Urinary bladder (tissue), 4 donors: ENCODE results near the gene TOLLIP. TPM values are rescaled to one million over a fixed set of nuclear protein-coding genes. Genes with fewer than 3 reads are reported as not detected.
"Not testable (repeated sequence)": the region's sequence is repeated elsewhere in the genome, so short reads cannot be mapped to it uniquely, and the experiment has no call there.

Experiments
- DNase-seq: peaks from one replicate; pipeline ENCODE4 v3.0.0-alpha.2; 2015; ENCODE audit errors: extremely low spot score
- H3K27ac ChIP-seq: one replicate; pipeline ENCODE4 v1.5.1; 2013; ENCODE audit warnings: low read depth, mild to moderate bottlenecking, moderate library complexity
- H3K36me3 ChIP-seq: one replicate; pipeline ENCODE4 v1.6.1; 2013; ENCODE audit warnings: mild to moderate bottlenecking, moderate library complexity; ENCODE audit not compliant: insufficient read depth
- H3K4me1 ChIP-seq: one replicate; pipeline ENCODE4 v1.6.1; 2013; ENCODE audit warnings: mild to moderate bottlenecking, moderate library complexity; ENCODE audit not compliant: insufficient read depth
- H3K4me3 ChIP-seq: one replicate; pipeline ENCODE4 v1.5.1; 2013; ENCODE audit warnings: low read depth, low read length
- WGBS: extraction: QIAGEN DNeasy Blood & Tissue Kit; methylation state at CpG from one replicate; pipeline ENCODE4 v1.1.7; 2013; 5-methylcytosine and 5-hydroxymethylcytosine counted together
- polyA plus RNA-seq: library from polyadenylated mRNA; stranded (reverse); fragments of 200-250 nt; gene quantifications from one replicate; pipeline ENCODE4 v1.2.3, GENCODE V29; 2013
- total RNA-seq: library from RNA; depleted of rRNA; stranded (reverse); fragments of >200 nt; gene quantifications from one replicate; pipeline ENCODE4 v1.2.3, GENCODE V29; 2014
- donor health status: healthy with polysubstance abuse.
- donor health status: healthy.

The TOLLIP gene
- total and polyA plus RNA-seq, 2 donors = 13.6 to 53.4 TPM

DNA sequence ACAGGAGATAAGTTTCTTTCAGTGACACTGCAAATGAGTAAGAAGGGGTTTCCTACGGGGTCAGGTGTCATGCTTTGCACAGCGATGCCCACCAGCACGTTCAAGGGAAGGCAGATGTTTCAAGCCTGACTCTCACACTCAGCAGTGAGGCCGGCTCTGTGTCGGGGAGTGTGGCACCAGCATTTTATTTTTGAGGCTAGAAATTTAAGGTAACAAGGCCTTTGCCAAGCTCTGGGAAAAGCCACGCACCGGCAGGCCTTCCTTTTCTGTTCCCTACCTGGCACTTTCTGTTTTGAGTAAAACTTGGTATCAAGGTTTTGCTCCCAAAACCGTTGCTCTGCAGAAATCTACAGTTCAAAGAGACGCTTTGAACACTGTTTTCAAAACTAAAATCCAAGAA is 38.0 kb downstream of the TOLLIP start:
- Histone ChIP-seq H3K4me3 (no peak overlapping the region), H3K36me3 (peaks cover 2% of the 10 kb centered on the region), H3K4me1 (no peaks in the 10 kb centered on the region), H3K27ac (no peak overlapping the region)
- 66% methylated on average over 9 of the region's 9 CpGs for WGBS
- DNase-seq = no peak

GRCh38 chr11:1271002-1271401 is 38.4 kb downstream of the TOLLIP start:
- 42% methylated on average over 13 of the region's 13 CpGs for WGBS
- no peaks in the 10 kb centered on the region for H3K36me3 ChIP-seq

GRCh38 chr11:1270476-1270875 is 39.0 kb downstream of the TOLLIP start:
- Histone ChIP-seq H3K36me3 (no peaks in the 10 kb centered on the region), H3K4me1 (no peaks in the 10 kb centered on the region), H3K27ac (no peak overlapping the region), H3K4me3 (no peak overlapping the region)
- no peak for DNase-seq
- WGBS = 90% methylated on average over 10 of the region's 10 CpGs

More at GRCh38 chr11:1271002-1271401, 38.4 kb downstream of the TOLLIP start:
- no peak overlapping the region for H3K4me3 ChIP-seq
- no peak overlapping the region for H3K27ac ChIP-seq
- no peak for DNase-seq
- H3K4me1 ChIP-seq = no peaks in the 10 kb centered on the region

DNA sequence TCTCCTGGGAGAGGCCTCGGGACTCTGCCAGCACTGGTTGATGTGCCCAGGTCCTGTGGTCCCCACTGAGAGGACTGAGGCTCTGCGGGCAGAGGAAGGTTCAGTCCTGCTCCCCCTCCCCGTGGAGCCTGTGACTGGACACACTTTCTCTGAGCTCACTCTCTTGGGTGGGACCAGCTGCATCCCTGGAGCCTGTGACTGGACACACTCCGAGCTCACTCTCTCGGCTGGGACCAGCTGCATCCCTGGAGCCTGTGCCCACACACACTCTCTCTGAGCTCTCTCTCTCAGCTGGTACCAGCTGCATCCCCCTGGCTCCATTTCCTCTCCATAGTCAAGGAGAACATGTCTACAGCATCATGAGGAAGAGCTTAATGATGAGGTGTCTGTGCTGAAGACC is 39.5 kb downstream of the TOLLIP start:
- no peak overlapping the region for H3K27ac ChIP-seq
- 86% methylated on average over 5 of the region's 5 CpGs for WGBS

DNA sequence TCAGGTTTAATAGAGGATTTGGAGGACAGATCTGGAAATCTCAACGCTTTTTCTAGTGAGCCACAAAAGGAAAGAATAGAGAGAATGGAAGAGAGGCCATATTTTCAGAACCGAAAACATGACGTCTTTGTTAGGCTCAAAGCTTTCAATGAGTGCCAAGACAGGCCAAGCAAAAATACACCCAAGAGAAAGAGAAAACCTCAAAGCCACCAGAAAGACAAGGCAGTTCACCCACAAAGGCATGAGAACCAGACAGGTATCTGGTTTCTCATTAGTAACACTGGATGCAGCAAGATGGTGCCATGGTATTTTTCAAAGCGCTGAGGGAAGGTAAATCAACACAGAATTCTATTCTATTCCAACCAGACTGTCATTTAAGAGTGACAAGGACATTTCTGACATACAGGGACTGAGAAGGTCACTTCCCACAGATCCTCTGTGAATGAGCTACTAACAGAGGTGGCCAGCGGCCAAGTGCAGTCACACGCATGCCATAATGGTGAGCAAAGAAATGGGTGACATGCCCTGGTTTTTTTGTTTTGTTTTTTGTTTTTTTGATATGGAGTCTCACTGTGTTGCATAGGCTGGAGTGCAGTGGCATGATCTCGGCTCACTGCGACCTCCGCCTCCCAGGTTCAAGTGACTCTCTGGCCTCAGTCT is 41.9 kb downstream of the TOLLIP start:
- H3K4me3 ChIP-seq = no peak overlapping the region
- 90% methylated on average over 9 of the region's 9 CpGs for WGBS
- H3K36me3 ChIP-seq = no peaks in the 10 kb centered on the region
- H3K27ac ChIP-seq = no peak overlapping the region
- H3K4me1 ChIP-seq = no peaks in the 10 kb centered on the region
- DNase-seq = no peak

More for the DNA sequence above, 39.5 kb downstream of the TOLLIP start:
- no peak for DNase-seq
- no peaks in the 10 kb centered on the region for H3K4me1 ChIP-seq
- no peak overlapping the region for H3K4me3 ChIP-seq
- H3K36me3 ChIP-seq = no peaks in the 10 kb centered on the region

DNA sequence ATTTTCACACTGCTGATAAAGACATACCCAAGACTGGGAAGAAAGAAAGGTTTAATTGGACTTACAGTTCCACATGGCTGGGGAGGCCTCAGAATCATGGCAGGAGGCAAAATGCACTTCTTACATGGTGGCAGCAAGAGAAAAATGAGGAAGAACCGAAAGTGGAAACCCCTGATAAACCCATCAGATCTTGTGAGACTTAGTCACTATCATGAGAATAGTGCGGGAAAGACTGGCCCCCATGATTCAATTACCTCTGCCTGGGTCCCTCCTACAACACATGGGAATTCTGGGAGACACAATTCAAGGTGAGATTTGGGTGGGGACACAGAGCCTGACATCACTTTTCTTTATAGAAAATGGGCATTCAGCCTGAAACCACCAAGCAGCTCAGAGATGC is 42.5 kb downstream of the TOLLIP start:
- H3K27ac ChIP-seq = not testable (repeated sequence)
- 87% methylated on average over 2 of the region's 2 CpGs for WGBS

DNA sequence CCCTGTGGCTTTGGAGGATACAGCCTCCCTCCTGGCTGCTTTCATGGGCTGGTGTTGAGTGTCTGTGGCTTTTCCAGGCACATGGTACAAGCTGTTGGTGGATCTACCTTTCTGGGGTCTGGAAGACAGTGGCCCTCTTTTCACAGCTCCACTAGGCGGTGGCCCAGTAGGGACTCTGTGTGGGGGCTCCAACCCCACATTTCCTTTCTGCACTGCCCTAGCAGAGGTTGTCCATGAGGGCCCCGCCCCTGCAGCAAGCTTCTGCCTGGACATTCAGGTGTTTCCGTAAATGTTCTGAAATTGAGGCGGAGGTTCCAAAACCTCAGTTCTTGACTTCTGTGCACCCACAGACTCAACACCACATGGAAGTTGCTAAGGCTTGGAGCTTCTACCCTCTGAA is 44.0 kb downstream of the TOLLIP start:
- not testable (repeated sequence) for DNase-seq, H3K27ac ChIP-seq, H3K4me1 ChIP-seq, H3K4me3 ChIP-seq, H3K36me3 ChIP-seq
- 97% methylated on average over 4 of the region's 4 CpGs for WGBS

More for the DNA sequence above, 42.5 kb downstream of the TOLLIP start:
- not testable (repeated sequence) for DNase-seq, H3K4me3 ChIP-seq, H3K4me1 ChIP-seq, H3K36me3 ChIP-seq

DNA sequence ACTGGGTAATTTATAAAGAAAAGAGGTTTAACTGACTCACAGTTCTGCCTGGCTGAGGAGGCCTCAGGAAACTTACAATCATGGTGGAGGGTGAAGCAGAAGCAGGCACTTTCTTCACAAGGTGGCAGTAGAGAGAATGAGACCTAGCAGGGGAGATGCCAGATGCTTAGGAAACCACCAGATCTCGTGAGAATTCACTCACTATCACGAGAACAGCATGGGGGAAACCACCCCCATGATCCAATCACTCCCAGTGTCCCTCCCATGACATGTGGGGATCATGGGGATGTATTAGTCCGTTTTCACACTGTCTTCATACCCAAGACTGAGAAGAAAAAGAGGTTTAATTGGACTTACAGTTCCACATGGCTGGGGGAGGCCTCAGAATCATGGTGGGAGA is 45.0 kb downstream of the TOLLIP start:
- 25% methylated on average over 3 of the region's 3 CpGs for WGBS
- DNase-seq, H3K36me3 ChIP-seq, H3K27ac ChIP-seq, H3K4me3 ChIP-seq, H3K4me1 ChIP-seq: not testable (repeated sequence)

DNA sequence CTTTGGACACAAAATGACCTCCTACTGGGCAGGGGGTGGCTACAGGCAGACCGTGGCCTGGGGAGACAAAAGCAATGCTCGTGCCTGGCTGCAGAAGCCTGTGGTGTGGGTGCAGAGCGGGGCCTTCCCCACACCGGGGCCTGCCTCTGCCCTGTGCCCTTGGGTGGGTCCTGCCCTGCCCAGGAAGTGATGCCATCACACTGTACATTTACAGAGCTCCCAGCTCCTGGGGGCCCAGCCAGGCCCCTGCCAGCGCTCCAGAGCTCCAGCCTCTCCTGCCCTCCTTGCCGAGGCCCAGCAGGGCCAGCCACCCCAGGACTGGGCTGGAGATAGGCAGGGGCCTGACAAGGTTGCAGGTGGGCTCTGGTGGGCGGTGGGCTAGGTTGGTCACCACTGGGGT is 46.4 kb downstream of the TOLLIP start:
- no peak for DNase-seq
- Histone ChIP-seq H3K36me3 (no peaks in the 10 kb centered on the region), H3K4me3 (no peak overlapping the region), H3K27ac (no peak overlapping the region), H3K4me1 (no peaks in the 10 kb centered on the region)
- 46% methylated on average over 7 of the region's 7 CpGs for WGBS

DNA sequence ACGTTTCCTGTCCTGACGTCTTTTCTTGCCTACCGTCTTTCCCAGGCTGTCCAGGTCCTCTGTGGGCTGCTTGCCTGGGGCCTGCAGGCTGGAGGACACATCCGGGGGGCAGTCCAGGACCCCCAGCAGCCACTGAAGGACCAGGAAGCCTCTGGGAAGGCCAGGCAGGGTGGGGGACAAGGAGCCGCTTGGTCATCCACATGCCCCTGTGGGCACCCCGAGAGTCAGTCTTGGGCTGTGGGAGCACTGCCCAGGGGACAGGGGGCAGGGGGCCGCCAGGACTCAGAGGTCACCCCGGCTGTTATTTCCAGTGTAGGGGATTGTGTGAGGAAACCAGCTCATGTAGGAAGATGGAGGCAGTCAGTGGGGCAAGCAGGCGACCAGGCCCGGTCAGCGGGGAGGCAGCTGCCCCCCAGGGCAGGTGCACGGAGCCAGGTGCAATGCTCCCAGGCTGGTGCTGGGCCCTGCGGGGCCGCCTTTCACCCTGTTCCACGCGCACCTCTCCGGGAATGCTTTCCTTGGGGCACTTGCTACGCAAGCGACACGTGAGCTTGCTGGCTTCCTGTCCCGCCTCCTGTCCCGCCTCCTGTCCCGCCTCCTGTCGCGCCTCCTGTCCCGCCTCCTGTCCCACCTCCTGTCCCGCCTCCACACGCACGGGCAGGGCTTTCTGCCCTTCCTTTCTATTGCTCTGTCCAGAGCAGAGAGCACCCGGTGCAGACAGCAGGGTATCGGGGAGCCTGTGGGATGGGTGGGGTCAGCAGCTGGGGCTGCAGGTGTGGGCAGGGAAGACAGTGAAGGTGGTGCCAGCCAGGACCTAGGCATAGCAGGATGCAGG is 47.0 kb downstream of the TOLLIP start:
- no peaks in the 10 kb centered on the region for H3K36me3 ChIP-seq
- peak overlapping the region; percentile 40 for H3K4me3 ChIP-seq
- WGBS = 11% methylated on average over 31 of the region's 31 CpGs
- H3K27ac ChIP-seq = peak overlapping the region; percentile 72
- no peaks in the 10 kb centered on the region for H3K4me1 ChIP-seq
- DNase-seq = peak; percentile 76

DNA sequence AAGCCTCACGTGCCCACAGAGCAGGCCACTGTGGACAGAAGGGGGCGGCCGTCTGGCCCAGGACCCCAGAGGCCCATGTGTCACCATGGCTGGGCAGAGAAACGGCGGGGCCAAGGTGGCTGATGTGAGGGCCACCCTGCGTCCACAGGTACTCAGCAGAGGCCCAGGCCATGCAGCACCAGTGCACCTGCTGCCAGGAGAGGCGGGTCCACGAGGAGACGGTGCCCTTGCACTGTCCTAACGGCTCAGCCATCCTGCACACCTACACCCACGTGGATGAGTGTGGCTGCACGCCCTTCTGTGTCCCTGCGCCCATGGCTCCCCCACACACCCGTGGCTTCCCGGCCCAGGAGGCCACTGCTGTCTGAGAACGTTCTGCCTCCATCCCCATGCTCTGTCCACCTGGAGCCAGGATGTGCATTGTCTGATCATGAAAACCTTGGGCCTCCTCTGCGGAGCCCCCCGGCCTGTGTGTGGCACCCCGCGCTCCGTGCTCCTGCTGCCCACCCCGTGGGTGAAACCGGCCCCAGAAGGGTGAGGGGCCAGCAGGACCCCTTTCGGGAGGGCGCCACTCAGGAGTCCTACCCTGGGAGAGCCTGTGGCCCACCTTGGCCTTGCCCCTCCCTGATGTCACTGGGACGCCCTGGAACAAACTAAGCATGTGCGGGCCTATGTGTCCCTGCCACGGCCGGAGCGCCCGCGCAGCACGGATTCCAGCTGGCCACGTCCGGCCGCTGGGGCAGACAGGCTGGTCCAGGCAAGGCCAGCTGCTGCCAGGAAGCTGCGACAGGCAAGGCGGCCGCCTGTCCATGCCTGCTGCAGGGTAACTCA is 48.0 kb downstream of the TOLLIP start:
- WGBS = 89% methylated on average over 39 of the region's 39 CpGs
- Histone ChIP-seq H3K27ac (no peak overlapping the region), H3K36me3 (no peaks in the 10 kb centered on the region), H3K4me3 (no peak overlapping the region), H3K4me1 (no peaks in the 10 kb centered on the region)
- DNase-seq = no peak

DNA sequence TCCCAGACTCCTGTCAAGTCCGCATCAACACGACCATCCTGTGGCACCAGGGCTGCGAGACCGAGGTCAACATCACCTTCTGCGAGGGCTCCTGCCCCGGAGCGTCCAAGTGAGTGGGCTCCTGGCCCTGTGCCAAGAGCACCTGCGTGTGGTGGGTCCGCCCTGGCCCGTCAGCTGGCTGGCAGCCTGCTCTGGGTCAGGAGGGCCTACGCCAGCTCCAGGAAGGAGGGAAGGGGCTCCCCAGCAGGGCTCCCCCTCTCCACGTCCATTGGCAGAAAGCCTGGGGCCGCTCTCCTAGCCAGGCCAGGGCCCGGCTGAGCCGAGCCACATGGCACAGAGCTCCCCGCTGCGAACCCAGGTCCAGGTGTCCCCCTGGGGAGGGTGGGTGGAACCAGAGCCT is 48.8 kb downstream of the TOLLIP start:
- WGBS = 85% methylated on average over 17 of the region's 17 CpGs
- H3K36me3 ChIP-seq = no peaks in the 10 kb centered on the region
- H3K4me3 ChIP-seq = no peak overlapping the region
- no peak for DNase-seq
- H3K27ac ChIP-seq = no peak overlapping the region
- H3K4me1 ChIP-seq = no peaks in the 10 kb centered on the region

DNA sequence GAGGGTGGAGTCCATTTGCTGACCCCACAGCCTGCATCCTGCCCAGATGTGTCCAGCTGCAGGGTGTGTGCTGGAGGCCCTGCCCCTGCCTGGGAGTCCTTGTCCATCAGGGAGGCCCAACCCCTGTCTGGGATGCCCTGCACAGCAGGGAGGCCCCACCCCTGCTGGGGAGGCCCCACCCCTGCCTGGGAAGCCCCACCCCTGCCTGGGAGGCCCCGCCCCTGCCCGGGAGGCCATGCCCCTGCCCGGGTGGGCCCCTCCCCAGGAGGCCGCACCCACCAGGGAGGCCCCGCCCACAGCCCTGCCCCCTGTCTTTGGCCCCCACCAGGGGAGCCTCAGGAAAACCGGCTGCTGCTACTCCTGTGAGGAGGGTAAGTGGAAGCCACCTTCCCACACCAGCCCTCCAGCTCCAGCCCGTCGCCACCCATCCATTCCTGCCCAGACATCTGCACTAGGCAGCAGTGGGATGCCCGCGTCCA is 49.4 kb downstream of the TOLLIP start:
- Histone ChIP-seq H3K27ac (no peak overlapping the region), H3K36me3 (no peaks in the 10 kb centered on the region), H3K4me1 (no peaks in the 10 kb centered on the region), H3K4me3 (no peak overlapping the region)
- DNase-seq = no peak
- 70% methylated on average over 10 of the region's 10 CpGs for WGBS
